ENCODE results near the gene CIDEA. TPM values are rescaled to one million over a fixed set of nuclear protein-coding genes. Genes with fewer than 3 reads are reported as not detected.

CIDEA gene
- total RNA-seq, 1 experiment from 2014 or later, result not detected

- intact Hi-C loops (cut with micrococcal nuclease; ENCODE audit: unreplicated experiment), result no loop called here
- TF ChIP-seq, protein P1, sequence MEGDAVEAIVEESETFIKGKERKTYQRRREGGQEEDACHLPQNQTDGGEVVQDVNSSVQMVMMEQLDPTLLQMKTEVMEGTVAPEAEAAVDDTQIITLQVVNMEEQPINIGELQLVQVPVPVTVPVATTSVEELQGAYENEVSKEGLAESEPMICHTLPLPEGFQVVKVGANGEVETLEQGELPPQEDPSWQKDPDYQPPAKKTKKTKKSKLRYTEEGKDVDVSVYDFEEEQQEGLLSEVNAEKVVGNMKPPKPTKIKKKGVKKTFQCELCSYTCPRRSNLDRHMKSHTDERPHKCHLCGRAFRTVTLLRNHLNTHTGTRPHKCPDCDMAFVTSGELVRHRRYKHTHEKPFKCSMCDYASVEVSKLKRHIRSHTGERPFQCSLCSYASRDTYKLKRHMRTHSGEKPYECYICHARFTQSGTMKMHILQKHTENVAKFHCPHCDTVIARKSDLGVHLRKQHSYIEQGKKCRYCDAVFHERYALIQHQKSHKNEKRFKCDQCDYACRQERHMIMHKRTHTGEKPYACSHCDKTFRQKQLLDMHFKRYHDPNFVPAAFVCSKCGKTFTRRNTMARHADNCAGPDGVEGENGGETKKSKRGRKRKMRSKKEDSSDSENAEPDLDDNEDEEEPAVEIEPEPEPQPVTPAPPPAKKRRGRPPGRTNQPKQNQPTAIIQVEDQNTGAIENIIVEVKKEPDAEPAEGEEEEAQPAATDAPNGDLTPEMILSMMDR (IDR thresholded peaks at IDR 0.05; ENCODE audit: insufficient read depth in 1 of 2, low read depth in 1 of 2, low read length in 1 of 2, severe bottlenecking in 1 of 2, unreplicated experiment in 1 of 2), result no peak
- H3K27me3 ChIP-seq (replicated peaks; ENCODE audit: control insufficient read depth, insufficient read depth, low read length), result no peaks in the 10 kb centered on the region; the same call in 1 of the 2 replicates
- no peaks in the 10 kb centered on the region for H3K9me3 ChIP-seq
- H3K36me3 ChIP-seq (ENCODE audit: control insufficient read depth, insufficient read depth, low read length), result no peaks in the 10 kb centered on the region
- CTCF ChIA-PET, result no interaction called here
- no peak overlapping the region for H3K4me3 ChIP-seq (ENCODE audit: low read depth, low read length)
- no peaks in the 10 kb centered on the region for H3K4me1 ChIP-seq
- Mint-ChIP-seq H3K27ac (ENCODE audit: unreplicated experiment) (no peak overlapping the region), H3K4me1 (ENCODE audit: low read depth, unreplicated experiment) (no peaks in the 10 kb centered on the region), H3K27me3 (ENCODE audit: insufficient read depth, unreplicated experiment) (peaks cover 10% of the 10 kb centered on the region), H3K9me3 (ENCODE audit: unreplicated experiment) (no peaks in the 10 kb centered on the region), H3K36me3 (ENCODE audit: insufficient read depth, unreplicated experiment) (no peaks in the 10 kb centered on the region), H3K4me3 (ENCODE audit: unreplicated experiment) (no peak overlapping the region)
- DNase-seq, result no peak
- BruUV-seq (replicated peaks), result no TSS peak
- POLR2A ChIA-PET, result no interaction called here
Observed at GRCh38 chr18:12248926-12249720, 5.0 kb upstream of the CIDEA start.

DNA sequence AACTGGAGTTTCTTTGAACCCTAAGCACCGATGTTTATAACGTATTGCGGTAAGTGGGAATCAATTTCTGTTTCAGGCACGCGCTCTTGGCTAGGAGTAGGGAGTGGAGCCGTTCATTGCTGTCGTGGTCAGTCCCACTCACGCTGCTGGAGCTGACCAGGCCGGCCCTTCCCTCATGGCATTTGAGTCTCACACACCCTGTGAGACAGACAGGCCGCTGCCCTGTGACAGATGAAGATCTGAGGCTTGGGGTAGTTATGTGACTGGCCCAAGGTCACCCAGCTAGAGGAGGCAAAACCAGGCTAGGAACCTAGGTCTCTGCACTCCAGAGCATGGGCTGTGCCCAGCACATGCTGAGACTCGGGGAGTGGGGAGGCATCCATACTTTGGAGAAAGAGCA, 2.9 kb upstream of the CIDEA start:
- intact Hi-C loops (cut with micrococcal nuclease; ENCODE audit: unreplicated experiment), result no loop called here
- TF ChIP-seq, protein P1 (IDR thresholded peaks at IDR 0.05; ENCODE audit: insufficient read depth in 1 of 2, low read depth in 1 of 2, low read length in 1 of 2, severe bottlenecking in 1 of 2, unreplicated experiment in 1 of 2), result no peak
- no peaks in the 10 kb centered on the region; the same call in 1 of the 2 replicates for H3K27me3 ChIP-seq (replicated peaks; ENCODE audit: control insufficient read depth, insufficient read depth, low read length)
- H3K9me3 ChIP-seq, result no peaks in the 10 kb centered on the region
- no peaks in the 10 kb centered on the region for H3K36me3 Mint-ChIP-seq (ENCODE audit: insufficient read depth, unreplicated experiment)
- peaks cover 13% of the 10 kb centered on the region for H3K4me1 ChIP-seq
- no peaks in the 10 kb centered on the region for H3K9me3 Mint-ChIP-seq (ENCODE audit: unreplicated experiment)
- no peak for DNase-seq
- ChIA-PET POLR2A (no interaction called here), CTCF (no interaction called here)
- H3K36me3 ChIP-seq (ENCODE audit: control insufficient read depth, insufficient read depth, low read length), result no peaks in the 10 kb centered on the region
- no peak overlapping the region for H3K27ac Mint-ChIP-seq (ENCODE audit: unreplicated experiment)
- no peak overlapping the region for H3K4me3 Mint-ChIP-seq (ENCODE audit: unreplicated experiment)
- peaks cover 10% of the 10 kb centered on the region for H3K27me3 Mint-ChIP-seq (ENCODE audit: insufficient read depth, unreplicated experiment)
- no peaks in the 10 kb centered on the region for H3K4me1 Mint-ChIP-seq (ENCODE audit: low read depth, unreplicated experiment)
- no peak overlapping the region for H3K4me3 ChIP-seq (ENCODE audit: low read depth, low read length)
- BruUV-seq (replicated peaks), result no TSS peak

- no peak overlapping the region for H3K4me3 ChIP-seq (ENCODE audit: low read depth, low read length)
- TF ChIP-seq, protein P1 (IDR thresholded peaks at IDR 0.05; ENCODE audit: insufficient read depth in 1 of 2, low read depth in 1 of 2, low read length in 1 of 2, severe bottlenecking in 1 of 2, unreplicated experiment in 1 of 2), result no peak
- no TSS peak for BruUV-seq (replicated peaks)
- ChIA-PET CTCF (no interaction called here), POLR2A (no interaction called here)
- no peaks in the 10 kb centered on the region; the same call in 1 of the 2 replicates for H3K27me3 ChIP-seq (replicated peaks; ENCODE audit: control insufficient read depth, insufficient read depth, low read length)
- H3K9me3 Mint-ChIP-seq (ENCODE audit: unreplicated experiment), result no peaks in the 10 kb centered on the region
- H3K4me1 ChIP-seq, result peaks cover 17% of the 10 kb centered on the region
- H3K4me1 Mint-ChIP-seq (ENCODE audit: low read depth, unreplicated experiment), result no peaks in the 10 kb centered on the region
- no peaks in the 10 kb centered on the region for H3K9me3 ChIP-seq
- intact Hi-C loops (cut with micrococcal nuclease; ENCODE audit: unreplicated experiment), result no loop called here
- DNase-seq, result no peak
- no peak overlapping the region for H3K27ac Mint-ChIP-seq (ENCODE audit: unreplicated experiment)
- H3K36me3 Mint-ChIP-seq (ENCODE audit: insufficient read depth, unreplicated experiment), result no peaks in the 10 kb centered on the region
- peaks cover 9% of the 10 kb centered on the region for H3K27me3 Mint-ChIP-seq (ENCODE audit: insufficient read depth, unreplicated experiment)
- no peaks in the 10 kb centered on the region for H3K36me3 ChIP-seq (ENCODE audit: control insufficient read depth, insufficient read depth, low read length)
- no peak overlapping the region for H3K4me3 Mint-ChIP-seq (ENCODE audit: unreplicated experiment)
Observed at GRCh38 chr18:12252061-12252460, 2.1 kb upstream of the CIDEA start.
